Transverse colon (tissue), 3 donors: ENCODE measurements around the gene RGS19.

Experiments
- EP300 ChIP-seq: sonication (generic); formaldehyde crosslinking; IDR thresholded peaks from one replicate; pipeline ENCODE4 v1.6.1; 2017; ENCODE audit warnings: antibody characterized with exemption, low read depth
- POLR2A ChIP-seq: fragments of 450-650 bp; IDR thresholded peaks from one replicate; pipeline ENCODE4 v1.6.1; 2016; ENCODE audit warnings: antibody characterized with exemption, mild to moderate bottlenecking, moderate library complexity
- TF ChIP-seq, protein P1 (sequence below), 5 experiments: fragments of 200-600 bp in 3 of 5; fragments of 450-650 bp in 2 of 5; sonication (generic) in 3 of 5; IDR thresholded peaks; 1 replicate in 2 of 5; 2 replicates in 3 of 5; pipeline ENCODE4 v1.5.1; 2016 to 2017; ENCODE audit warnings: antibody characterized with exemption in 5 of 5, inconsistent platforms in 3 of 5, mild to moderate bottlenecking in 2 of 5, moderate library complexity in 1 of 5

GRCh38 chr20:64040231-64041039 is 38.9 kb downstream of the RGS19 start:
- TF ChIP-seq, protein P1, sequence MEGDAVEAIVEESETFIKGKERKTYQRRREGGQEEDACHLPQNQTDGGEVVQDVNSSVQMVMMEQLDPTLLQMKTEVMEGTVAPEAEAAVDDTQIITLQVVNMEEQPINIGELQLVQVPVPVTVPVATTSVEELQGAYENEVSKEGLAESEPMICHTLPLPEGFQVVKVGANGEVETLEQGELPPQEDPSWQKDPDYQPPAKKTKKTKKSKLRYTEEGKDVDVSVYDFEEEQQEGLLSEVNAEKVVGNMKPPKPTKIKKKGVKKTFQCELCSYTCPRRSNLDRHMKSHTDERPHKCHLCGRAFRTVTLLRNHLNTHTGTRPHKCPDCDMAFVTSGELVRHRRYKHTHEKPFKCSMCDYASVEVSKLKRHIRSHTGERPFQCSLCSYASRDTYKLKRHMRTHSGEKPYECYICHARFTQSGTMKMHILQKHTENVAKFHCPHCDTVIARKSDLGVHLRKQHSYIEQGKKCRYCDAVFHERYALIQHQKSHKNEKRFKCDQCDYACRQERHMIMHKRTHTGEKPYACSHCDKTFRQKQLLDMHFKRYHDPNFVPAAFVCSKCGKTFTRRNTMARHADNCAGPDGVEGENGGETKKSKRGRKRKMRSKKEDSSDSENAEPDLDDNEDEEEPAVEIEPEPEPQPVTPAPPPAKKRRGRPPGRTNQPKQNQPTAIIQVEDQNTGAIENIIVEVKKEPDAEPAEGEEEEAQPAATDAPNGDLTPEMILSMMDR (IDR thresholded peaks at IDR 0.05), result no peak
- TF ChIP-seq EP300, result no peak
- no peak for TF ChIP-seq POLR2A
